HepG2 (cell line): Measurements from ENCODE around the gene BAZ2A. TPM values are rescaled to one million over a fixed set of nuclear protein-coding genes. Genes with fewer than 3 reads are reported as not detected.

ENCODE experiments used
- CREB1 ChIP-seq, 2 experiments: fragments of 450-650 bp in 1 of 2; IDR thresholded peaks; 2 replicates each; pipeline ENCODE4 v1.6.1; 2016 to 2017; ENCODE audit warnings: control low read depth in 1 of 2, mild to moderate bottlenecking in 1 of 2, missing compliant biosample characterization in 1 of 2, missing genetic modification characterization in 1 of 2
- DZIP1 ChIP-seq: sonication (generic); formaldehyde crosslinking; IDR thresholded peaks from 2 replicates; pipeline ENCODE4 v1.5.0; 2020; ENCODE audit warnings: mild to moderate bottlenecking, missing genetic modification reagents
- FOXK1 ChIP-seq: sonication (generic); formaldehyde crosslinking; IDR thresholded peaks from 2 replicates; pipeline ENCODE4 v1.4.0; 2020; ENCODE audit warnings: low read depth, missing genetic modification reagents, borderline replicate concordance
- GFI1 ChIP-seq: sonication (generic); formaldehyde crosslinking; IDR thresholded peaks from 2 replicates; pipeline ENCODE4 v1.5.0; 2020; ENCODE audit warnings: missing genetic modification reagents, mild to moderate bottlenecking, borderline replicate concordance
- KAT8 ChIP-seq: IDR thresholded peaks from 2 replicates; pipeline ENCODE4 v1.6.1; 2016; ENCODE audit warnings: missing genetic modification reagents, missing compliant biosample characterization
- KDM4B ChIP-seq: sonication (generic); formaldehyde crosslinking; IDR thresholded peaks from 2 replicates; pipeline ENCODE4 v1.4.0; 2020; ENCODE audit warnings: missing genetic modification reagents
- LCORL ChIP-seq, 2 experiments: fragments of 450-650 bp in 1 of 2; sonication (generic) in 1 of 2; formaldehyde crosslinking in 1 of 2; IDR thresholded peaks; 2 replicates each; pipeline versions ENCODE4 v1.5.0 to v1.6.1; 2017 to 2020; ENCODE audit warnings: antibody characterized with exemption in 1 of 2, missing genetic modification reagents in 1 of 2
- NFKB2 ChIP-seq: sonication (generic); formaldehyde crosslinking; IDR thresholded peaks from 2 replicates; pipeline ENCODE4 v1.4.0; 2020; ENCODE audit warnings: missing genetic modification reagents, borderline replicate concordance
- NR2F6 ChIP-seq, 2 experiments: IDR thresholded peaks; 2 replicates each; pipeline ENCODE4 v1.6.1; 2016; ENCODE audit warnings: antibody characterized with exemption in 1 of 2, mild to moderate bottlenecking in 1 of 2
- POGZ ChIP-seq: sonication (generic); formaldehyde crosslinking; IDR thresholded peaks from 2 replicates; pipeline ENCODE4 v1.4.0; 2020; ENCODE audit warnings: mild to moderate bottlenecking, missing genetic modification reagents
- PRPF4 ChIP-seq: fragments of 200-400 bp; formaldehyde crosslinking; IDR thresholded peaks from 2 replicates; pipeline ENCODE4 v1.6.1; 2016; ENCODE audit warnings: low read length, low read depth; ENCODE audit not compliant: poor library complexity, severe bottlenecking
- RBM39 ChIP-seq: fragments of 200-400 bp; formaldehyde crosslinking; IDR thresholded peaks from one replicate; pipeline ENCODE4 v1.6.1; 2018; ENCODE audit warnings: antibody characterized with exemption, mild to moderate bottlenecking, low read depth, low read length; ENCODE audit not compliant: poor library complexity, severe bottlenecking
- THAP11 ChIP-seq: IDR thresholded peaks from 2 replicates; pipeline ENCODE4 v1.6.1; 2016; ENCODE audit warnings: missing biosample characterization, missing genetic modification reagents
- ZBTB42 ChIP-seq: sonication (generic); formaldehyde crosslinking; IDR thresholded peaks from 2 replicates; pipeline ENCODE4 v1.5.0; 2020; ENCODE audit warnings: mild to moderate bottlenecking, missing genetic modification reagents
- ZFP36L2 ChIP-seq: sonication (generic); formaldehyde crosslinking; IDR thresholded peaks from 2 replicates; pipeline ENCODE4 v1.4.0; 2020; ENCODE audit warnings: missing genetic modification reagents
- ZKSCAN8 ChIP-seq: IDR thresholded peaks from 2 replicates; pipeline ENCODE4 v1.6.1; 2016; ENCODE audit warnings: borderline replicate concordance, missing genetic modification reagents, missing compliant biosample characterization
- ZMAT5 ChIP-seq: sonication (generic); formaldehyde crosslinking; IDR thresholded peaks from 2 replicates; pipeline ENCODE4 v1.5.0; 2020; ENCODE audit warnings: mild to moderate bottlenecking, low read depth, missing genetic modification reagents, borderline replicate concordance
- ZNF260 ChIP-seq: sonication (generic); formaldehyde crosslinking; IDR thresholded peaks from 2 replicates; pipeline ENCODE4 v1.4.0; 2020; ENCODE audit warnings: missing genetic modification reagents, low read depth, mild to moderate bottlenecking, borderline replicate concordance
- ZNF350 ChIP-seq: sonication (generic); formaldehyde crosslinking; IDR thresholded peaks from 2 replicates; pipeline ENCODE4 v1.4.0; 2020; ENCODE audit warnings: mild to moderate bottlenecking, low read depth, missing genetic modification reagents, borderline replicate concordance
- ZNF460 ChIP-seq: sonication (generic); formaldehyde crosslinking; IDR thresholded peaks from 2 replicates; pipeline ENCODE4 v1.5.1; 2020; ENCODE audit warnings: missing genetic modification reagents, mild to moderate bottlenecking, borderline replicate concordance
- ZNF75D ChIP-seq: sonication (generic); formaldehyde crosslinking; IDR thresholded peaks from 2 replicates; pipeline ENCODE4 v1.8.1; 2023; ENCODE audit warnings: missing genetic modification reagents, mild to moderate bottlenecking, borderline replicate concordance
- polyA plus RNA-seq, 8 experiments: library from polyadenylated mRNA; depleted of rRNA in 3 of 8; stranded (reverse) in 7 of 8; unstranded in 1 of 8; fragments of >200 nt; fragmentation: Illumina TruSeq in 4 of 8; extraction: Trizol in 4 of 8; gene quantifications; 2 replicates each; pipeline versions ENCODE4 v1.2.1 to v1.2.3, GENCODE V29; 2011 to 2016; ENCODE audit warnings: low read depth in 4 of 8, missing spikeins in 1 of 8, mixed read lengths in 1 of 8; ENCODE audit not compliant: insufficient read depth in 1 of 8
- total RNA-seq, 5 experiments: library from RNA; depleted of rRNA; stranded (reverse); fragments of >200 nt; fragmentation: Illumina TruSeq; extraction: Trizol; gene quantifications; 2 replicates each; pipeline ENCODE4 v1.2.3, GENCODE V29; 2016; ENCODE audit warnings: low read depth in 1 of 5

Gene BAZ2A
- total and polyA plus RNA-seq, 2 of the 13 experiments (the other 11 are each of a cell fraction or from before 2014, with no cell fraction given) = 21.8 to 73.5 TPM

GRCh38 chr12:56630180-56630632, at the start of gene BAZ2A (continued):
- TF ChIP-seq PRPF4 (no peak), RBM39 (no peak), POGZ (CRISPR knock-in tag) (peak; percentile 91), ZNF350 (peak; percentile 65; the same call in 1 of the 2 replicates), ZNF260 (CRISPR knock-in tag) (no peak), ZNF460 (peak; percentile 9; the same call in 1 of the 2 replicates), NR2F6 (IDR thresholded peaks at IDR 0.05) (no peak), NR2F6 (CRISPR knock-in tag; IDR thresholded peaks at IDR 0.05) (peak; percentile 51; the same call in 1 of the 2 replicates), DZIP1 (CRISPR knock-in tag) (no peak), ZNF75D (no peak), ZFP36L2 (CRISPR knock-in tag) (no peak), KDM4B (CRISPR knock-in tag) (peak; percentile 95; the same call in 1 of the 2 replicates), NFKB2 (no peak; the same call in 1 of the 2 replicates), CREB1 (IDR thresholded peaks at IDR 0.05) (0 out of 2 replicates have a peak, but pooled peaks have one; percentile 10), CREB1 (CRISPR knock-in tag; IDR thresholded peaks at IDR 0.05) (no peak), FOXK1 (CRISPR knock-in tag) (peak; percentile 80; the same call in 1 of the 2 replicates), KAT8 (CRISPR knock-in tag) (peak; percentile 79), ZKSCAN8 (CRISPR knock-in tag) (0 out of 2 replicates have a peak, but pooled peaks have one; percentile 47), THAP11 (CRISPR knock-in tag) (peak; percentile 76), ZMAT5 (no peak), ZBTB42 (CRISPR knock-in tag) (0 out of 2 replicates have a peak, but pooled peaks have one; percentile 38), LCORL (IDR thresholded peaks at IDR 0.05) (no peak), LCORL (CRISPR knock-in tag; IDR thresholded peaks at IDR 0.05) (peak; percentile 61; the same call in 1 of the 2 replicates), GFI1 (CRISPR knock-in tag) (no peak)
